ENCODE measurements around the gene SHMT2. TPM values are rescaled to one million over a fixed set of nuclear protein-coding genes. Genes with fewer than 3 reads are reported as not detected.
A peak's percentile ranks its signal among the peaks of the same experiment; 100 is the strongest.

Gene SHMT2
- total RNA-seq, 1 experiment from 2014 or later: 297 TPM

- 0 out of 2 replicates have a peak, but pooled peaks have one; percentile 16 for TF ChIP-seq NFYB (CRISPR knock-in tag; conservative IDR thresholded peaks at IDR 0.05; ENCODE audit: low read depth)
- 0 out of 2 replicates have a peak, but pooled peaks have one; percentile 29 for TF ChIP-seq USF1 (CRISPR knock-in tag; IDR thresholded peaks at IDR 0.05)
- TF ChIP-seq E2F5 (CRISPR knock-in tag; IDR thresholded peaks at IDR 0.05): peak; percentile 67; the same call in 1 of the 2 replicates
- peak; percentile 86 for TF ChIP-seq SP1 (CRISPR knock-in tag; conservative IDR thresholded peaks at IDR 0.05)
- TF ChIP-seq TP53 (CRISPR knock-in tag; IDR thresholded peaks at IDR 0.05): peak; percentile 82; the same call in 1 of the 2 replicates
- no peak for TF ChIP-seq RORB (CRISPR knock-in tag; IDR thresholded peaks at IDR 0.05)
- TF ChIP-seq MYBL2 (CRISPR knock-in tag; IDR thresholded peaks at IDR 0.05): peak; percentile 57; the same call in 1 of the 2 replicates
- TF ChIP-seq, protein P1, sequence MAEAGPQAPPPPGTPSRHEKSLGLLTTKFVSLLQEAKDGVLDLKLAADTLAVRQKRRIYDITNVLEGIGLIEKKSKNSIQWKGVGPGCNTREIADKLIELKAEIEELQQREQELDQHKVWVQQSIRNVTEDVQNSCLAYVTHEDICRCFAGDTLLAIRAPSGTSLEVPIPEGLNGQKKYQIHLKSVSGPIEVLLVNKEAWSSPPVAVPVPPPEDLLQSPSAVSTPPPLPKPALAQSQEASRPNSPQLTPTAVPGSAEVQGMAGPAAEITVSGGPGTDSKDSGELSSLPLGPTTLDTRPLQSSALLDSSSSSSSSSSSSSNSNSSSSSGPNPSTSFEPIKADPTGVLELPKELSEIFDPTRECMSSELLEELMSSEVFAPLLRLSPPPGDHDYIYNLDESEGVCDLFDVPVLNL (CRISPR knock-in tag; IDR thresholded peaks at IDR 0.05; ENCODE audit: borderline replicate concordance, low read depth): no peak
- TF ChIP-seq, protein P2, sequence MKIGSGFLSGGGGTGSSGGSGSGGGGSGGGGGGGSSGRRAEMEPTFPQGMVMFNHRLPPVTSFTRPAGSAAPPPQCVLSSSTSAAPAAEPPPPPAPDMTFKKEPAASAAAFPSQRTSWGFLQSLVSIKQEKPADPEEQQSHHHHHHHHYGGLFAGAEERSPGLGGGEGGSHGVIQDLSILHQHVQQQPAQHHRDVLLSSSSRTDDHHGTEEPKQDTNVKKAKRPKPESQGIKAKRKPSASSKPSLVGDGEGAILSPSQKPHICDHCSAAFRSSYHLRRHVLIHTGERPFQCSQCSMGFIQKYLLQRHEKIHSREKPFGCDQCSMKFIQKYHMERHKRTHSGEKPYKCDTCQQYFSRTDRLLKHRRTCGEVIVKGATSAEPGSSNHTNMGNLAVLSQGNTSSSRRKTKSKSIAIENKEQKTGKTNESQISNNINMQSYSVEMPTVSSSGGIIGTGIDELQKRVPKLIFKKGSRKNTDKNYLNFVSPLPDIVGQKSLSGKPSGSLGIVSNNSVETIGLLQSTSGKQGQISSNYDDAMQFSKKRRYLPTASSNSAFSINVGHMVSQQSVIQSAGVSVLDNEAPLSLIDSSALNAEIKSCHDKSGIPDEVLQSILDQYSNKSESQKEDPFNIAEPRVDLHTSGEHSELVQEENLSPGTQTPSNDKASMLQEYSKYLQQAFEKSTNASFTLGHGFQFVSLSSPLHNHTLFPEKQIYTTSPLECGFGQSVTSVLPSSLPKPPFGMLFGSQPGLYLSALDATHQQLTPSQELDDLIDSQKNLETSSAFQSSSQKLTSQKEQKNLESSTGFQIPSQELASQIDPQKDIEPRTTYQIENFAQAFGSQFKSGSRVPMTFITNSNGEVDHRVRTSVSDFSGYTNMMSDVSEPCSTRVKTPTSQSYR (CRISPR knock-in tag; IDR thresholded peaks at IDR 0.05): peak; percentile 83; the same call in 1 of the 2 replicates
- TF ChIP-seq, protein P3, sequence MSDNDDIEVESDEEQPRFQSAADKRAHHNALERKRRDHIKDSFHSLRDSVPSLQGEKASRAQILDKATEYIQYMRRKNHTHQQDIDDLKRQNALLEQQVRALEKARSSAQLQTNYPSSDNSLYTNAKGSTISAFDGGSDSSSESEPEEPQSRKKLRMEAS (CRISPR knock-in tag; IDR thresholded peaks at IDR 0.05): peak; percentile 89
Observed at GRCh38 chr12:57216014-57216911, 13.2 kb upstream of the SHMT2 start, which contains the start of gene NXPH4 (continued).

DNA sequence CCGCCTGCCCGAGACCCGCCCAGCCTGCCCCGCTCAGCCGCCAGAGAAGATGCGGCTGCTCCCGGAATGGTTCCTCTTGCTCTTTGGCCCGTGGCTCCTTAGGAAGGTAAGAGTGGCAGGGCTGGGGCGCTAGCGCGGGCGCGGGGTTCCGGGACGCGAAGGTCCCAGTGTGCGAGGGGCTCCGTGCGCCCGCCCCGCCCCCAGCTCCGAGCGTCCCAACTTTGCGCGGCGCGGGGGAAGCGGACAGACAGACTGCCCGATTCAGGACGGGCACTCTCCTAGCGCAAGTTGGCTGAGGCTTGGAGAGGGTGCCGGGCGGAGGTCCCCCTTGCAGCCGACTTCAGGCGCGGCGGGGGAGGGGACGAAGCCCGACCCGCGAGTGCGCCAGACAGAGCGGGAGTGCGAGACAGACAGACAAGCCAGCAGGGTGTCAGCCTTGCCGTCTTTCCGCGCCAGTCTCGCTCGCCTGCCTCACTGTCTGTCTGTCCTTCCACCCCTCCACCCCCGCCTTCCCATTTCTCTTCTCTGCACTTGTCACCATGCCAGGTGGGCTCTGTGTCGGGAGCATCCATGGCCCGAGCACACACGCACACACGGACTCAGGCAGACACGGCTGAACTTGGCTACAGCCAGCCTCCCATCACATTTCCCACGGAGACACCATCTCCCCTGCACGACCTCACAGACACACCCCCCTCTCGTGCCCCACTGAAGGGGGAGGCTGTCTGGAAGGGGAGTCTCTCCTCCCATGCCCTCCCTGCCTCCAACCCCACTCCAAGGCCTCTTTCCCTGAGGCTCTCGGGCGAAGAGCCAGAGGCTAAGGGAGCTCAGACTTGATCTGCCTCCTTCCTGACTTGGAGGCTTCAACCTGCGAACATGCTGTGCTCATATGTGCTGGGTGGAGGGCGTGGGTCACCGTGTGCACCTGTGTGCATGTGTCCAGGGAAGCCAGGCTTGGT, 12.3 kb upstream of the SHMT2 start:
- H3K27ac Mint-ChIP-seq: no peak overlapping the region
- H3K4me3 Mint-ChIP-seq: peak overlapping the region; percentile 78
- H3K9me3 Mint-ChIP-seq: no peaks in the 10 kb centered on the region
- POLR2A ChIA-PET: interaction anchor here (1.0 to 2.2 kb wide), 4 partner anchors 13 to 26 kb away, joined by 5 to 9 read pairs (median 6); partner anchors contain the start of gene SHMT2
- ATAC-seq (peak; percentile 0; the same call in 1 of the 2 replicates), DNase-seq (ENCODE audit: low spot score) (no peak)
- H3K4me1 Mint-ChIP-seq: peaks cover 59% of the 10 kb centered on the region
- CTCF ChIA-PET: interaction anchor here (0.6 to 8.5 kb wide), 10 partner anchors 8 to 89 kb away, joined by 3 to 415 read pairs (median 6); partner anchors contain the start of genes LRP1 and SHMT2
- TF ChIP-seq JUN (CRISPR knock-in tag; IDR thresholded peaks at IDR 0.05) (0 out of 2 replicates have a peak, but pooled peaks have one; percentile 34), FOXP4 (CRISPR knock-in tag; IDR thresholded peaks at IDR 0.05) (0 out of 2 replicates have a peak, but pooled peaks have one; percentile 18), NR1H2 (CRISPR knock-in tag; IDR thresholded peaks at IDR 0.05) (no peak)
- TF ChIP-seq, protein P4, sequence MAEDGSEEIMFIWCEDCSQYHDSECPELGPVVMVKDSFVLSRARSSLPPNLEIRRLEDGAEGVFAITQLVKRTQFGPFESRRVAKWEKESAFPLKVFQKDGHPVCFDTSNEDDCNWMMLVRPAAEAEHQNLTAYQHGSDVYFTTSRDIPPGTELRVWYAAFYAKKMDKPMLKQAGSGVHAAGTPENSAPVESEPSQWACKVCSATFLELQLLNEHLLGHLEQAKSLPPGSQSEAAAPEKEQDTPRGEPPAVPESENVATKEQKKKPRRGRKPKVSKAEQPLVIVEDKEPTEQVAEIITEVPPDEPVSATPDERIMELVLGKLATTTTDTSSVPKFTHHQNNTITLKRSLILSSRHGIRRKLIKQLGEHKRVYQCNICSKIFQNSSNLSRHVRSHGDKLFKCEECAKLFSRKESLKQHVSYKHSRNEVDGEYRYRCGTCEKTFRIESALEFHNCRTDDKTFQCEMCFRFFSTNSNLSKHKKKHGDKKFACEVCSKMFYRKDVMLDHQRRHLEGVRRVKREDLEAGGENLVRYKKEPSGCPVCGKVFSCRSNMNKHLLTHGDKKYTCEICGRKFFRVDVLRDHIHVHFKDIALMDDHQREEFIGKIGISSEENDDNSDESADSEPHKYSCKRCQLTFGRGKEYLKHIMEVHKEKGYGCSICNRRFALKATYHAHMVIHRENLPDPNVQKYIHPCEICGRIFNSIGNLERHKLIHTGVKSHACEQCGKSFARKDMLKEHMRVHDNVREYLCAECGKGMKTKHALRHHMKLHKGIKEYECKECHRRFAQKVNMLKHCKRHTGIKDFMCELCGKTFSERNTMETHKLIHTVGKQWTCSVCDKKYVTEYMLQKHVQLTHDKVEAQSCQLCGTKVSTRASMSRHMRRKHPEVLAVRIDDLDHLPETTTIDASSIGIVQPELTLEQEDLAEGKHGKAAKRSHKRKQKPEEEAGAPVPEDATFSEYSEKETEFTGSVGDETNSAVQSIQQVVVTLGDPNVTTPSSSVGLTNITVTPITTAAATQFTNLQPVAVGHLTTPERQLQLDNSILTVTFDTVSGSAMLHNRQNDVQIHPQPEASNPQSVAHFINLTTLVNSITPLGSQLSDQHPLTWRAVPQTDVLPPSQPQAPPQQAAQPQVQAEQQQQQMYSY (CRISPR knock-in tag; IDR thresholded peaks at IDR 0.05): no peak
- H3K27me3 Mint-ChIP-seq (ENCODE audit: low read depth): peaks cover 82% of the 10 kb centered on the region
- H3K36me3 Mint-ChIP-seq: no peaks in the 10 kb centered on the region
